Endothelial cell of umbilical vein (primary cell): Measurements from ENCODE around the gene TWIST2.

Experiments
- EZH2 ChIP-seq: IDR thresholded peaks from 2 replicates; pipeline ENCODE4 v1.6.1; 2012; ENCODE audit warnings: borderline replicate concordance, low read depth, mild to moderate bottlenecking, moderate library complexity, low read length, inconsistent platforms; ENCODE audit not compliant: severe bottlenecking
- POLR2A ChIP-seq: IDR thresholded peaks from 2 replicates; pipeline ENCODE4 v1.6.1; 2012; ENCODE audit warnings: low read depth, mild to moderate bottlenecking, control low read depth, low read length

DNA sequence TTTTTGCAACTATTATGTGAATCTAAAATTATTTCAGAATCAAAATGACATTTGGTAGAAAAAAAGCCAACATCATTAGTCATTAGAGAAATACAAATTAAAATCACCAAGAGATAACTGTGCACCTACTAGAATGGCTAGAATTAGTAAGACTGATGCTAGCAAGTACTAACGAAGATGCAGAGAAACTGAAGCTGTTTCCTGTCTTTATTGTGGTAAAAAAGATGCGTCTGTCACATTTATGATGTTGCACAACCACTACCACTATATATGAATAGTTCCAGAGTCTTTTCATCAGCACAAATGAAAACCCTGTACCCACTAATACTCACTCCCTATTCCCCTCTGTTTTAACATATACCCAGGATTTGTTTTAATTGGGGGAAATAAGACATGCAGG lies 16.7 kb upstream of the TWIST2 start:
- no peak for TF ChIP-seq POLR2A
- no peak for TF ChIP-seq EZH2
